ENCODE measurements around the gene SLC29A1.
A peak's percentile ranks its signal among the peaks of the same experiment; 100 is the strongest.
"Not testable (repeated sequence)": the region's sequence is repeated elsewhere in the genome, so short reads cannot be mapped to it uniquely, and the experiment has no call there.

SLC29A1 gene

DNA sequence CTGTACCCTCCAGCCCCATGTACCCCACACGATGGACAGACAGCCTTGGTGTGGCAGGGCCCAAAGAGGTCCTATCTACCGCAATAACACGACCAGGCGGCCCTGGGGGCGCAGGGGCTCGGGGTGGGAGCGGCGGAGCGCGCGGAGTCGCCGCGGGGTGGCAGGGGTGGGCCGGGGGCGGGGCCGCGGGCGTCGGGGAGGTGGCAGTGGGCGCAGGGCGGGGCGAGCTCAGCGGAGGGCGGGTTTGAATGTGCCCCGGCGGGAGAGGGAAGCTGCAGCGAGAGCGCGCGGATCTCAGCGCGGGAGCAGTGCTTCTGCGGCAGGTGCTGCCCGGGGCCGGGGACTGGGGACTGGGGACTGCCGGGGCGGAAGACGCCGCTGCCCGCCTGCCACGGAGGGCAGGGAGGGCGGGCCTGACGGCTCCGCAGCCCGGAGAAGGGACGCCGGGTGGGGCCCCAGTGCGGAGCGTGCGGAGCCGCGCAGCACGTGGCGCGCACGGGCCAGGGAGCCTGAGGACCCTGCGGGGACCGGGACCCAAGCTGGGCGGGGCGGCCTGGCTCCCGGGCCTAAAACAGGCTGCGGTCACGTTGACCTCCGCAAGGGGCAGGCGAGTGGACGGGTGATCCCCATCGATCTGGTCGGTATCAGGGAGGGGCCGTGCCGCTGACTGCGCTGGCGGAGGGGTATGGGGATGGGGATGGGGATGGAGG lies at the start of gene SLC29A1:
TSS of gene SLC29A1 (plus strand) at position 277 of the 710 bp plus-strand sequence. CDS start 3,719 bp downstream, outside the sequence.
- DNase-seq, result peak; percentile 88

DNA sequence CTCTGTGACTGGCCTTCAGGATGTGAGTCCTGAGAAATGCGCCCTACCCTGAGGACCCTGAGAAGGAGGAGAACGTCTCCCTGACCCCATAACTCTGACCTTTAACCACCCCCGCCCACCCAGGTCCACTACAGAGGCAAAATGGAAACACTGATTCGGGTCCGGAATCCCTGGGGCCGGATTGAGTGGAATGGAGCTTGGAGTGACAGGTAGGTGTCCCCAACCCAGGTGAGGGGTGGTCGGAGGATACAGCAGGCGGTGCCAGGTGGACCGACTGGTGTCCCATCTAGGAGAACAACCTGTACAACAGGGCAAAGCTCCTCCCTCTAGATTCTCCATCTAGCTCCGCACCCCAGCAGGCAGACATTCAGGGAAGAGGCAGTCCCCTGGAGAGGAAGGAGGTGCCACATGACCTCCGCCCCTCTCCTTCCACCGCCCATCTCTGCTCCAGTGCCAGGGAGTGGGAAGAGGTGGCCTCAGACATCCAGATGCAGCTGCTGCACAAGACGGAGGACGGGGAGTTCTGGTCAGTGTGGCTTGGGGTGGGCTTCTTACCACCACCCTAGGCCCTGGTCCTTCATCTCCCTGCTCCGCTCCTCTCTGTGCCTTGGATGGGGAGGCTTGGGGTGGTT lies 47.1 kb upstream of the SLC29A1 start:
- no peak for DNase-seq

GRCh38 chr6:44176762-44177509 lies 46.5 kb upstream of the SLC29A1 start:
- no peak for DNase-seq

DNA sequence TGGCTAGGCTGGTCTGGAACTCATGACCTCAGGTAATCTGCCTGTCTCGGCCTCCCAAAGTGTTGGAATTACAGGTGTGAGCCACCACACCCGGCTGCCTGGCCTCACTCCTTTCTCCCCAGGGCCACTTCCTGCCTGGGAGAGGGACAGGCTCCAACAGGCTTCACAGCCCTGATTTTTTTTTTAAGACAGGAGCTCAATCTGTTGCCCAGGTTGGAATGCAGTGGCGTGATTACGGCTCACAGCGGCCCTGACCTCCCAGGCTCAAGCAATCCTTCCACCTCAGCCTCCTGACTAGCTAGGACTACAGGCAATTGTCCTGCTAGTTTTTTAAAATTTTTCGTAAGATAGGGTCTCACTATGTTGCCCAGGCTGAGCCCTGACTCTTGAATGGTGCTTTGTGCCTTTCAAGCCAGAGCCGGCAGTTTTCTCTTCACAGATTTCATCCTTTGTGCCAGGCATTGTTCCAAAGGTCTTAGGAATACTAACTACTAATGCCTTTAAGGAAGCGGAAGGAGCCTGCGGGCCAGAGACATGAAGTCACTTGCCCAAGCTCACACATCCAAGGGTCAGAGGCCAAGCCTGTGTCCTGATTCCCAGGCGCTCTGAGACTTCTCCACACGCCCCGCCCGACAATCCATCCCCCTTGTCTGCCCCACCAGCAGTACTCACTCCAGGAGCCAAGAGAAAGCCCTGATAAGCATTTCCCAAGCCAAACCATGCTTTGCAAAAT lies 45.5 kb upstream of the SLC29A1 start:
- DNase-seq, result no peak

GRCh38 chr6:44178424-44179071 lies 44.8 kb upstream of the SLC29A1 start:
- no peak for DNase-seq

GRCh38 chr6:44179072-44179536 lies 44.3 kb upstream of the SLC29A1 start:
- no peak for DNase-seq

DNA sequence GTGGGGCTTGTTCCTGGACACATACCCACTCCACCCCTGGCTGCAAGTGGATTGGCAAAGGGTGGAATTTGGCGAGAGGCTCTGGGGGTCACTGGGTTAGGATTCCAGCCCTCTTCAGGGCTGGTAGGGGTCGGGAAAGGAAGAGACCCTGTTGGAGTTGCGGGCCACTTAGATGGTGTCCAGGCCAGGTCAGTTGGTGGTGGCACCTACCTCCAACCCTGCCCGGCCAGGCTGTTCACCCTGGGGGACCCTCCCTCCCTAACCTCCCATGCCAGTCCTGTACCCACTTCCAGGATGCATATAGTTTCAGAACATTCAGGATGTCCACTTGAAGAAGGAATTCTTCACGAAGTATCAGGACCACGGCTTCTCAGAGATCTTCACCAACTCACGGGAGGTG lies 43.7 kb upstream of the SLC29A1 start:
- no peak for DNase-seq

DNA sequence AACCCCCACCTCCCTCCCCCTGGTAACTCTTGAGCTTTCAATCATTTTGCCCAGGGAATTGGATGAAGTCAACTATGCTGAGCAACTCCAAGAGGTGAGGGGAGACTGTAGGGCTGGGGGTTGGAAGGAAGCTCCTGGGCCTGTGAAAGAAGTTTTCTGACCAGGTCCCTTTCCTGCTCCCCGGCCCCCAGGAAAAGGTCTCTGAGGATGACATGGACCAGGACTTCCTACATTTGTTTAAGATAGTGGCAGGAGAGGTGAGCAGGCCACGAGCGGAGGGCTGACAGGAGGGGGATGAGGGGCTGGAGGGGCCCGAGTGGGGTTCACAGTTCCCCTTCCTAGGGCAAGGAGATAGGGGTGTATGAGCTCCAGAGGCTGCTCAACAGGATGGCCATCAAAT lies 43.0 kb upstream of the SLC29A1 start:
- DNase-seq, result no peak

GRCh38 chr6:44180886-44181285 lies 42.5 kb upstream of the SLC29A1 start:
- DNase-seq, result no peak

DNA sequence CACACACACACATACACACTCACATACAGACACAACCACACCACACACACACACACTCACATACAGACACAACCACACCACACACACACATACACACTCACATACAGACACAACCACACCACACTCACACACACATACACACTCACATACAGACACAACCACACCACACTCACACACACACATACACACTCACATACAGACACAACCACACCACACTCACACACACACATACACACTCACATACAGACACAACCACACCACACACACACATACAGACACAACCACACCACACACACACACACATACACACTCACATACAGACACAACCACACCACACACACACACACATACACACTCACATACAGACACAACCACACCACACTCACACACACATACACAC lies 41.6 kb upstream of the SLC29A1 start:
- not testable (repeated sequence) for DNase-seq

GRCh38 chr6:44182911-44183390 lies 40.4 kb upstream of the SLC29A1 start:
- DNase-seq, result no peak

DNA sequence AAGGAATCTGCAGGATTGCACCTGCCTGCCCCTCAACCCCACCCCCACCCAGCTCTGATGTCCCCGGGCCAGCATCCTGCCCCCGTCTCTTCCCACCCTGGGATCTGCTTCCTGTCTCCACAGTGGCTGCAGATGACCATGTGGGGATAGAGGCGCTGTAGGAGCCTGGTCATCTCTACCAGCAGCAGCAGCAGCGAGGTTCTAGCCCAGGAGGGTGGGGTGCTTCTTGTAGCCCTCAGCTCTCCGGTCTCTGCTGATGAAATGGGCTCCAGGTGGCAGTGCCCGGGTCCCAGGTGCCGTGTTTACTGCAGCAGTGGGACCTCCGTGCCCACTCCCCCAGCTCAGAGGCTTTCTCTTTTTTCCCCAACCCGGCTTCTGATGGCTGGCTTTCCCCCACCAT lies 39.6 kb upstream of the SLC29A1 start:
- no peak for DNase-seq

DNA sequence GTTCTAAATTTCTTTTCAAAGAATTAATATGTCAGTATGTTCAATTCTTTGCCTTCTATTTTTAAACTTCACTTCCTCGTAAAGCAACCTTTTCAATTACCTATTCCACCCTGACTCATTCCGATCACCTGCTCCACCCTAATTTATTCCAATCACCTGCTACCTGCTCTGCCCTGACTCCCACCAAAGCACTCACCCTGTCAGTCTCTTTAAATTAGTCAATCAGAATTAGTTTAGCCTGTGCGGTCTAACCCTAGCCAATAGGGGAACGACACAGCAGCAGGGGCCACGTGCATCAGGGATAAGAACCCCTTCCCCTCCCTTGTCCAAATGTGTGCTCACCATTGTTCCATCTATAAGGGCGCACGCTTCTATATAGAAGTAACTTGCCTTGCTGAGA lies 38.0 kb upstream of the SLC29A1 start:
- DNase-seq, result not testable (repeated sequence)

DNA sequence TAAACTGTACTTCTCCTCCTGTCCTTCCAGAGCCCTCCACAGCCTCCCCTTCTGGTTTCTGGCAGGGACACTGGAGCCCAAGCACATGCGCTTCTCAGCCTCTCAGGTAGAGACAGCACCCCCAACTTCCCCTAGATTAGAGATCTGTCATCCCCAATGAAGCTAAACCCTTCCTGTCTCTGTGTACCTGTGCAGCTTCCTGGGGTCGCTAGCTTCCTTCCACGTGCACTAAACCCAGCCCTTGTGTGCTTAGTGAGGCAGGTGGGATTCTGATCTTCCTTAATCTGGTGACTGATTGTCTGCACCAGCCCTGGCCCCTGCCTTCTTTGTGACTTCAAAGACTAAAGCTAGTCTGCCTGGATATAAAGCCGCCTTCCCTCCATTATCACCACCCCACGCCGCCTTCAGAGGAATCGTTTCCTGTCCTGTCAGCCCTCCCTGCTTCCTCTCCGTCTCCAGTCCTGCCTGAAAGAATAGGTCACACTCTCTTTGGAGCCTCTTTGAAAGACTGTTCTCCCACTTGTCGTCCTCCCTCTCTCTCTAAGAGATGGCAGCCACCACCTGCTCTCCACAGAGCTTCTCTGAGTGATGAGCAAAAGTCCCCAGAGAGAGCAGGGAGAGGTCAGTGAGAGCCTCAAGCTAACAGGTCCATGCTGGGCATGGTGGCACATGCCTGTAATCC lies 37.3 kb upstream of the SLC29A1 start:
- DNase-seq, result no peak

DNA sequence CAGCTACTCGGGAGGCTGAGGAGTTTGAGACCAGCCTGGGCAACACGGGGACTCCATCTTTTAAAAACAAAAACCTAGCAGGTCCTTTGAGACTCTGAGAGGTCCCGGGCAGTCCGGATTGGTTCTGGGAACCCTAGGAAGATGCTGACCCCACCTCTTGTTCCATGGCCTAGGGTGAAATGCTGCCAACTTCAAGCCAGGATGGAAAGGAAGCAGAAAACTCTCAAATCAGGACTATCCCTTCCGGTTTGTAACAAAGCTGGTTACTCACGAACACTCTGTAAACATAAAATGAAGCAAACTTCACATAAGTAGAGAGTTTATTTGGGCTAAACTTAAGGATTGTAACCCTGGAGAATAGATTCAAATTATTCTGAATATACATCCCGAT lies 36.8 kb upstream of the SLC29A1 start:
- no peak for DNase-seq

GRCh38 chr6:44188819-44189218 lies 34.6 kb upstream of the SLC29A1 start:
- no peak for DNase-seq

GRCh38 chr6:44189257-44189656 lies 34.1 kb upstream of the SLC29A1 start:
- DNase-seq, result no peak

DNA sequence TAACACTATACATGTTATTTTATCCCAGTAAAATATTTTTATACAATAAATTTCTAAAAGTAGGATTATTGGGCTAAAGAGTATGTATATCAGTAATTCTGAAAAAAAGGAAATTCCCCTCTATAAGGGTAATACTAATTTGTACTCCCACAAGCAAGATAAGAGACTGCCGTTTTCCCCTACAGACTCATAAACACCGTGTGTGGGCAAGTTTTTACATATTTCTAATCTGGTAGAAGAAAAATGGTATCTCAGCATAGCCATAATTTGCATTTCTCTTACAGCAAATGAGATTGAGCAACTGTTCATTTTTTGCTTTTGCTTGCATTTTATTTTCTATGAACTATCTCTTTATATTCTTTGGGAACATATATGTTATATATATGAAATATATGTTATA lies 32.7 kb upstream of the SLC29A1 start:
- DNase-seq, result no peak

GRCh38 chr6:44192428-44193041 lies 30.9 kb upstream of the SLC29A1 start:
- DNase-seq, result no peak

GRCh38 chr6:44193307-44193910 lies 30.0 kb upstream of the SLC29A1 start:
- DNase-seq, result no peak

- DNase-seq, result no peak
Measured at GRCh38 chr6:44194326-44194725, 29.1 kb upstream of the SLC29A1 start.

Measured in activated naive CD4-positive, alpha-beta T cell treated with anti-CD3 and anti-CD28 coated beads, Interleukin-2, amount 50 U/mL, for 16 hours (primary cell).